ENCODE measurements around the gene GAP43.

GAP43 gene

GRCh38 chr3:115627180-115628074 is 4.1 kb downstream of the GAP43 start:
- DNase-seq (ENCODE audit: low spot score), result no peak

GRCh38 chr3:115628075-115628412 is 4.7 kb downstream of the GAP43 start:
- DNase-seq (ENCODE audit: low spot score), result no peak

- no peak for DNase-seq (ENCODE audit: low spot score)
Observed at GRCh38 chr3:115630850-115631249, 7.5 kb downstream of the GAP43 start.

GRCh38 chr3:115632026-115632425 is 8.7 kb downstream of the GAP43 start:
- no peak for DNase-seq (ENCODE audit: low spot score)

GRCh38 chr3:115633467-115633866 is 10.2 kb downstream of the GAP43 start:
- no peak for DNase-seq (ENCODE audit: low spot score)

- DNase-seq (ENCODE audit: low spot score), result no peak
Observed at GRCh38 chr3:115634052-115634451, 10.7 kb downstream of the GAP43 start.

- DNase-seq (ENCODE audit: low spot score), result no peak
Observed at GRCh38 chr3:115635406-115635805, 12.1 kb downstream of the GAP43 start.

GRCh38 chr3:115638241-115638640 is 14.9 kb downstream of the GAP43 start:
- DNase-seq (ENCODE audit: low spot score), result no peak

GRCh38 chr3:115638991-115639390 is 15.7 kb downstream of the GAP43 start:
- DNase-seq (ENCODE audit: low spot score), result no peak

- no peak for DNase-seq (ENCODE audit: low spot score)
Observed at GRCh38 chr3:115644391-115644790, 21.1 kb downstream of the GAP43 start.

GRCh38 chr3:115646027-115646690 is 22.8 kb downstream of the GAP43 start:
- DNase-seq (ENCODE audit: low spot score), result no peak

GRCh38 chr3:115648559-115648958 is 25.2 kb downstream of the GAP43 start:
- DNase-seq (ENCODE audit: low spot score), result no peak

- no peak for DNase-seq (ENCODE audit: low spot score)
Observed at GRCh38 chr3:115651087-115651486, 27.8 kb downstream of the GAP43 start.

- DNase-seq (ENCODE audit: low spot score), result no peak
Observed at GRCh38 chr3:115651599-115651998, 28.3 kb downstream of the GAP43 start.

GRCh38 chr3:115652738-115653137 is 29.4 kb downstream of the GAP43 start:
- DNase-seq (ENCODE audit: low spot score), result no peak

GRCh38 chr3:115655761-115656282 is 32.5 kb downstream of the GAP43 start:
- no peak for DNase-seq (ENCODE audit: low spot score)

GRCh38 chr3:115657168-115657567 is 33.9 kb downstream of the GAP43 start:
- DNase-seq (ENCODE audit: low spot score), result no peak

- DNase-seq (ENCODE audit: low spot score), result no peak
Observed at GRCh38 chr3:115658032-115658336, 34.7 kb downstream of the GAP43 start.

- peak; percentile 61 for DNase-seq (ENCODE audit: low spot score)
Observed at GRCh38 chr3:115658337-115659181, 35.2 kb downstream of the GAP43 start.

GRCh38 chr3:115659253-115660220 is 36.2 kb downstream of the GAP43 start:
- DNase-seq (ENCODE audit: low spot score), result no peak

GRCh38 chr3:115660646-115661337 is 37.5 kb downstream of the GAP43 start:
- no peak for DNase-seq (ENCODE audit: low spot score)
